Choroid plexus epithelial cell (primary cell): ENCODE measurements around the gene AOAH.
"Not testable (repeated sequence)": the region's sequence is repeated elsewhere in the genome, so short reads cannot be mapped to it uniquely, and the experiment has no call there.

ENCODE experiments used
- DNase-seq: peaks from one replicate; pipeline ENCODE4 v3.0.0-alpha.2; 2010; ENCODE audit warnings: low read depth
- H3K4me3 ChIP-seq: 2 replicates; pipeline ENCODE4 v1.5.1; 2011; ENCODE audit warnings: low read depth, mild to moderate bottlenecking, control low read depth, low read length, moderate library complexity
- TF ChIP-seq, protein P1 (sequence below): conservative IDR thresholded peaks from 2 replicates; pipeline ENCODE4 v1.5.1; 2011; ENCODE audit warnings: low read depth, mild to moderate bottlenecking, control low read depth, inconsistent platforms, low read length, moderate library complexity

Gene AOAH

DNA sequence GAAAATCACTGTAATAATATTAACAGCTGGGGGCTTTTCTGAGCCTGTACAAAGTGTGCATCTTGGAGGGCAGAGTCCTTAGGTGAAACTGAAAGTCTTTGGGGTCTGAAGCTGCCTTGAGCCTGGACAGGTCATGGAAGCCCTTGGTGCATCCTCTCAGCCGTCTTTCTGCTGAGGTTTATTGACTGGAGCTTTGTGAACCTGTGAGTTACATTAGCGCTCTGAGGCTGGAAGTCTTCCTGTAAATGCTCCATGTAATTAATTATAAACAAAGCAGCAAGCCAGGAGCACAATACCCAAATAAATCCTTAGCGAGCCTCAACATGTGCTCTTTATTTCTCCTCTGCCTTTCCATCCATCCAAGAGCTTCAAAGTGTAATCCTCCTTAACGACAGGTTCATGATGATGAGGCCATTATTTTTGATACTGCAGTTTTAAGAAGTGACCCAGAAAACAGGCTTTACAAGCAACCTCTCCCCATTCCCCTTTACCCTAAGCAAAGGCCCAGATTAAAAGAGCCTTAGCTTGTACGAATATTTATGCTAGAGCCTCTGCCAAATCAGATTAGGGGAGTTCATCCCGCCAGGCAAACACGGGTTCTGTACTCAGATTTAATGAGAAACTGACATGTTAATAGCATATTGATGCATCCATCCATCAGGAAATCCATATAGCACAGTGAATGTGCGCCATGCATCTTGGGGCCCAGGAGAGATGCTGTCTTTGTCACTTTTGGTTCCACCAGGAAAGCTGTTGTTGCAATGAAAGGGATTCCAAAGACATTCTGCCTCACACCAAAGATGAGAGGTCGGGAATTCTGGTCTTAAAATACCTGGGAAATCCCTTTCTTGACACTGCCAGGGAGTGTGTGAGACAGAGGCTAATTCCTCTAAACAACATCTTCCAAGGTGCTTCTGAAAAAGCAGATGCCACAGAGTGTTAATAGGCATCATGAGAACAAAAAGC is 216.5 kb downstream of the AOAH start:
- no peak for DNase-seq
- TF ChIP-seq, protein P1, sequence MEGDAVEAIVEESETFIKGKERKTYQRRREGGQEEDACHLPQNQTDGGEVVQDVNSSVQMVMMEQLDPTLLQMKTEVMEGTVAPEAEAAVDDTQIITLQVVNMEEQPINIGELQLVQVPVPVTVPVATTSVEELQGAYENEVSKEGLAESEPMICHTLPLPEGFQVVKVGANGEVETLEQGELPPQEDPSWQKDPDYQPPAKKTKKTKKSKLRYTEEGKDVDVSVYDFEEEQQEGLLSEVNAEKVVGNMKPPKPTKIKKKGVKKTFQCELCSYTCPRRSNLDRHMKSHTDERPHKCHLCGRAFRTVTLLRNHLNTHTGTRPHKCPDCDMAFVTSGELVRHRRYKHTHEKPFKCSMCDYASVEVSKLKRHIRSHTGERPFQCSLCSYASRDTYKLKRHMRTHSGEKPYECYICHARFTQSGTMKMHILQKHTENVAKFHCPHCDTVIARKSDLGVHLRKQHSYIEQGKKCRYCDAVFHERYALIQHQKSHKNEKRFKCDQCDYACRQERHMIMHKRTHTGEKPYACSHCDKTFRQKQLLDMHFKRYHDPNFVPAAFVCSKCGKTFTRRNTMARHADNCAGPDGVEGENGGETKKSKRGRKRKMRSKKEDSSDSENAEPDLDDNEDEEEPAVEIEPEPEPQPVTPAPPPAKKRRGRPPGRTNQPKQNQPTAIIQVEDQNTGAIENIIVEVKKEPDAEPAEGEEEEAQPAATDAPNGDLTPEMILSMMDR, result no peak
- H3K4me3 ChIP-seq, result no peak overlapping the region

DNA sequence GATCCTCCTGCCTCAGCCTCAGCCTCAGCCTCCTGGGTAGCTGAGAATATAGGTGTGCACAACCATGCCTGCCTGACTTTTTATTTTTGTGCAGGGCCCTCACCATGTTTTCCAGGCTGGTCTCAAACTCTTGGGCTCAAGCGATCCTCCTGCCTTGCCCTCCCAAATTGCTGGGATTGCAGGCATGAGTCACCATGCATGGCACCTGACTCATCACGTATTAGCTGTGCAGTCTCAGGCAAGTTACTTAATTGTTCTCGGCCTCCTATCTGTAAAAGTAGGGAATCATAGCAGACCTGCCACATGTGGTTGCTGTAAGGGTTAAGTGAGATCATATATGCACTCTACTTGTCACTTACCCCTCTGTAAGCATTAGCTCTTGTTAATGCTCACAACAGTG is 217.5 kb downstream of the AOAH start:
- TF ChIP-seq, protein P1, result no peak
- no peak overlapping the region for H3K4me3 ChIP-seq
- DNase-seq, result peak; percentile 23

DNA sequence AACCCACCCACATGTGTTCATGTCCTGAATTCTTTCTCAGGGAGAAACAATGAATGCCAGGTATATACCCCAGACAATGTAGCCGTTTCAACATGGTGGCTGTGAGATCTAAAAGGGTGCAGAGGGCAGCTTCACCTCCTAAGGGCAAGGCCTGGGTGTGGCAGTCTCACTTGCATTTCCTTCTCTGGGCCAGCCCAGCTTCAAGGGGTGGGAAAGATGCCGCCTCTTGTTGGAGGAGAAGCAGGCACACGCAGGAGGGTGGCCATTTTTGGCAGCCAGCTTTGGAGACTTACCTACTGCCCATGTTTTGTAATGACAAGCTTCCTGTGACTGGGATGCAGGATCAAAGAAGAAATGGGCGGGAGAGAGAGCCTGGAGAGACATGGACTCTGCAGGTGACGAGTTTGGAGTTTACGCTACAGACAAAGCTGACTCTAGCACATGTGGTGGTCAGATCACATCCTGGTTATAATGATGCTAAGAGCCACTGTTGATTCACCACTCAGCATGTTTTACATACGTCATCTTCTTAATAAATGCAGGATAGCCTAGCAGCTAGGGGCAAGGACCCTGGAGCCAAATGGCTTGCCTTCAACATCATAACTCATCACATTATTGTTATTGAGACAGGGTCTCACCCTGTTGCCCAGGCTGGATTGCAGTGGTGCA is 218.0 kb downstream of the AOAH start:
- DNase-seq, result no peak
- no peak overlapping the region for H3K4me3 ChIP-seq
- TF ChIP-seq, protein P1, result no peak

DNA sequence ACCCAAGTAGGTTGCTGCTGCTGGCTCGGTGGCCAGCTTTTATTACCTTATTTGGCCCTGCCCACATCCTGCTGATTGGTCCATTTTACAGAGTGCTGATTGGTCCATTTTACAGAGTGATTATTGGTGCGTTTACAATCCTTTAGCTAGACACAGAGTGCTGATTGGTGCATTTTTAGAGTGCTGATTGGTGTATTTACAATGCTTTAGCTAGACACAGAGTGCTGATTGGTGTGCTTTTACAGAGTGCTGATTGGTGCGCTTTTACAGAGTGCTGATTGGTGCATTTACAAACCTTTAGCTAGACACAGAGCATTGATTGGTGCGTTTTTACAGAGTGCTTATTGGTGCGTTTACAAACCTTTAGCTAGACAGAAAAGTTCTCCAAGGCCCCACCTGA is 219.7 kb downstream of the AOAH start:
- DNase-seq, H3K4me3 ChIP-seq: not testable (repeated sequence)

DNA sequence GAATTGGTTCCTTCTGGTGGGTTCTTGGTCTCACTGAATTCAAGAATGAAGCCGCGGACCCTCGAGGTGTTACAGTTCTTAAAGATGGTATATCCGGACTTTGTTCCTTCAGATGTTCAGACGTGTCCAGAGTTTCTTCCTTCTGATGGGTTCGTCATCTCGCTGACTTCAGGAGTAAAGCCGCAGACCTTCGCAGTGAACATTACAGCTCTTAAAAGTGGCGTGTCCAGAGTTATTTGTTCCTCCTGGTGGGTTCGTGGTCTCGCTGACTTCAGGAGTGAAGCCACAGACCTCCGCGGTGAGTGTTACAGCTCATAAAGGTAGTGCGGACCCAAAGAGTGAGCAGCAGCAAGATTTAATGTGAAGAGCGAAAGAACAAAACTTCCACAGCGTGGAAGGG is 220.1 kb downstream of the AOAH start:
- not testable (repeated sequence) for H3K4me3 ChIP-seq, DNase-seq

DNA sequence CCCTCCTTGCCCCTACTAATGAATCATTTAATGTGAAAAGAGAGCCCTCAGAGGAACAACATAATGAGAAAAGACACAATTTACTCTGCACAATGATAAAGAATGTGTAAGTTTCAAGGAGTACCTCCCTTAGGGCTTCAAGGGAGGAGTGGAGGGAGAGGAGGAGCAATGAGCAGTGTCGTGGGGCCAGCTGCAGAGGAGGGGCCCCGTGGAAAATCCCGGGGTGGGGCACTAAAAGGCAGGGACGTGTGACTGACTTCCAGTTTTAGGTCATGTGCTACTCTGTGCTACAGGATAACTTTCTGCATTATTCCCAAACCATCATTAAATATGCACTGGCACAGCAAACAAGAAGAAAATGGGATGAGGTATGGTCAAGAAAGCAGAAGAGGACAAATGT is 226.5 kb downstream of the AOAH start:
- TF ChIP-seq, protein P1, result no peak

DNA sequence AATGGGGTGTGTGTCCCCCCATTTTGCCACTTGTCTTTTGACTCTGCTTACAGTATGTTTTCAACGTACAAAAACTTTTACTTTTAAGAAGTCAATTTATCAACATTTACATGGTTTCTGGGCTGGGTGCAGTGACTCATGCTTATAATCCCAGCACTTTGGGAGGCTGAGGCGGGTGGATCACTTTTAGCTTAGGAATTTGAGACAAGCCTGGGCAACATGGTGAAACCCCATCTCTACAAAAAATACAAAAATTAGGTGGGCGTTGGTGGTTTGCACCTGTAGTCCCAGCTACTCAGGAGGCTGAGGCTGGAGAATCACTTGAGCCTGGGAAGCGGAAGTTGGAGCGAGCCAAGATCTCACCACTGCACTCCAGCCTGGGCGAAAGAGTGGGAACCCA is 227.1 kb downstream of the AOAH start:
- not testable (repeated sequence) for DNase-seq, H3K4me3 ChIP-seq

More for the DNA sequence above, 226.5 kb downstream of the AOAH start:
- DNase-seq, result no peak
- H3K4me3 ChIP-seq, result no peak overlapping the region

DNA sequence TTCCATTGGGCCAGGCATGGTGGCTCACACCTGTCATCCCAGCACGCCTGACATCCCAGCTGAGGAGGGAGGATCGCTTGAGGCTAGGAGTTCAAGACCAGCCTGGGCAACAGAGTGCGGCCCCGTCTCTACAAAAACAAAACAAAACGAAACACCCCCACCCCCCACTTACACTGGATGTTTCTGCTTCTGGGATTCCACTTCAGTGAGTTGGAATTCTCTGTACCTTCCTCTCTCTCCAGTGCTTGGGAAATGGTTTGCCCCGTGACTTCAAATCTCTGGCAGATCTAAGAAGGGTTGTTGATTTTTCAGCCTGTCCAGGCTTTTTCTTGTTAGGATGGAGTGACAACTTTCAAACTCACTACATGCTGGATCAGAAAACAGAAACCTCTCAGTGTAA is 227.7 kb downstream of the AOAH start:
- DNase-seq, result no peak
- TF ChIP-seq, protein P1, result no peak
- H3K4me3 ChIP-seq, result no peak overlapping the region
